Liver (tissue), 3 donors: ENCODE results near the gene PPP1R16B.

Experiments
- CTCF ChIP-seq: fragments of 150-350 bp; IDR thresholded peaks from 2 replicates; pipeline ENCODE4 v1.5.1; 2017; ENCODE audit warnings: improper control_type of control experiment, low read depth, low read length; ENCODE audit not compliant: missing input control
- FOXA1 ChIP-seq: IDR thresholded peaks from 2 replicates; pipeline ENCODE4 v1.6.1; 2016; ENCODE audit warnings: antibody characterized with exemption
- GABPA ChIP-seq, 2 donors: IDR thresholded peaks in 1 of 2; conservative IDR thresholded peaks in 1 of 2; 2 replicates each; pipeline ENCODE4 v1.6.1; 2016; ENCODE audit warnings: antibody characterized with exemption in 2 of 2, mild to moderate bottlenecking in 1 of 2, moderate library complexity in 1 of 2
- JUND ChIP-seq, 2 donors: IDR thresholded peaks; 2 replicates each; pipeline ENCODE4 v1.6.1; 2016; ENCODE audit warnings: antibody characterized with exemption in 2 of 2
- MAX ChIP-seq: IDR thresholded peaks from 2 replicates; pipeline ENCODE4 v1.6.1; 2016; ENCODE audit warnings: antibody characterized with exemption
- RAD21 ChIP-seq, 2 donors: IDR thresholded peaks; 2 replicates each; pipeline ENCODE4 v1.6.1; 2016; ENCODE audit warnings: antibody characterized with exemption in 2 of 2, mild to moderate bottlenecking in 2 of 2
- REST ChIP-seq: IDR thresholded peaks from 2 replicates; pipeline ENCODE4 v1.6.1; 2016; ENCODE audit warnings: antibody characterized with exemption, mild to moderate bottlenecking
- RXRA ChIP-seq, 2 donors: IDR thresholded peaks; 2 replicates each; pipeline ENCODE4 v1.6.1; 2017 to 2018; ENCODE audit warnings: antibody characterized with exemption in 2 of 2, mild to moderate bottlenecking in 1 of 2
- SP1 ChIP-seq: IDR thresholded peaks from 2 replicates; pipeline ENCODE4 v1.6.1; 2018; ENCODE audit warnings: antibody characterized with exemption, mild to moderate bottlenecking
- TAF1 ChIP-seq: conservative IDR thresholded peaks from 2 replicates; pipeline ENCODE4 v1.6.1; 2016; ENCODE audit warnings: antibody characterized with exemption, mild to moderate bottlenecking
- YY1 ChIP-seq: IDR thresholded peaks from 2 replicates; pipeline ENCODE4 v1.6.1; 2016; ENCODE audit warnings: antibody characterized with exemption, mild to moderate bottlenecking
- ZBTB33 ChIP-seq: IDR thresholded peaks from 2 replicates; pipeline ENCODE4 v1.6.1; 2016; ENCODE audit warnings: antibody characterized with exemption
- donor health status: healthy.
- donor health status: healthy.

- no peak for TF ChIP-seq CTCF
- TF ChIP-seq JUND (IDR thresholded peaks at IDR 0.05) = no peak
- TF ChIP-seq TAF1 = no peak
- TF ChIP-seq ZBTB33 = no peak
- no peak for TF ChIP-seq REST
- TF ChIP-seq GABPA (IDR thresholded peaks at IDR 0.05 in 1 of 2, conservative IDR thresholded peaks at IDR 0.05 in 1 of 2) = no peak
- TF ChIP-seq RXRA (IDR thresholded peaks at IDR 0.05) = no peak
- no peak for TF ChIP-seq RAD21 (IDR thresholded peaks at IDR 0.05)
- TF ChIP-seq YY1 = no peak
- no peak for TF ChIP-seq MAX
- no peak for TF ChIP-seq SP1
- no peak for TF ChIP-seq FOXA1
Observed at GRCh38 chr20:38829296-38829875, 23.9 kb downstream of the PPP1R16B start.
